ENCODE data around the gene MGAT5B.

Gene MGAT5B

DNA sequence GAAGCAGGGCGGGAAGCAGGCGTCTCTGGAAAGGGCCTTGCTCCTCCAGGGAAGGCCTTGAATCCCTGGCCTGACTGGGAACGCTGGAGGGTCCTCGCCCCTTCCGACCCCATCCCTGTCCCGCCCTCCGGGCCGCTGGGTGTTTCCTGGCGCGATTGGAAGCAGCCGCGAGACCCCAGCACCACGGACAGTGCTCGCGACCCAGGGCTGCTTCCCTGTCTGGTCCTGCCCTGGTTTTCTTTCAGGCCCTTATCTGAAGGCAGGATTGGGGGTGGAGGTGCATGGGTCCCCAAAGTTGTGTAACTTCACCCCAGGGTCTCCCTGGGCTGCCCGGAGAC is 2.1 kb downstream of the MGAT5B start:
- no peak for TF ChIP-seq CTCF (IDR thresholded peaks at IDR 0.05; ENCODE audit: low read length, missing control alignments)
- peak; percentile 14 for DNase-seq (ENCODE audit: low read depth)

GRCh38 chr17:76871668-76872067 is 3.5 kb downstream of the MGAT5B start:
- TF ChIP-seq CTCF (IDR thresholded peaks at IDR 0.05; ENCODE audit: low read length, missing control alignments) = no peak
- no peak for DNase-seq (ENCODE audit: low read depth)

More for the DNA sequence above, 2.1 kb downstream of the MGAT5B start:
- no peak overlapping the region for H3K4me3 ChIP-seq (replicated peaks; ENCODE audit: low read depth, low read length)

DNA sequence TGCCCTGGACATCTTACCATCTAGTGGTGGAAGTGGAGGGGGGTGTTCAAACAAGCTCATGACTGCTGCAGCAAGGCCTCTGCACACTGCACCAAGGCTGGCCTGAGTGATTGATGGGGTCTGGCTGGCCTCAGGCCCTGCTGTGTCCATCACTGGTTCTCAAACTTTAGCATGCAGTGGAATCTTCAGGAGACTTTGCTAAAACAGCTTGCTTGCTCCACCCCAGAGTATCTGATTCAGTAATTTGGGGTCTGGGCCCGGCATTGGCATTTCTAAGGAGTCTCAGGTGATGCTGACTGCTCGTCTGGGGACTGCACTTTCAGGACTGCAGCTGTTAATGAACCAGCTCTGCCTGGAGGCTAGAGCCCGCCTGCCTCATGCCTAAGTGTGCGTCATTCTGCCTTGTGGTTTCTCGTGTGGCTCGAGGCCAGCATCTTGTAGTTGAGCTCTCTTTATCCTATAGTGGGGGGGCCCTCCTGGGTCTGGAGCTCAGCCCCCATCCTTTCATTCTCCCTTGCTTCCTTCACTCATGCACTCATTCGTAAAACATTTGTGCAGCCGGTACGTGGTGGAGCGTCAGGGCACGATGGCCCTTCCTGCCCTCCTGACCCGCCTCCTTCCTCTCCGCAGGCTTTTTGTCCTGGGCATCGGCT is 4.1 kb downstream of the MGAT5B start:
- no peak overlapping the region for H3K4me3 ChIP-seq (replicated peaks; ENCODE audit: low read depth, low read length)
- no peak for TF ChIP-seq CTCF (IDR thresholded peaks at IDR 0.05; ENCODE audit: low read length, missing control alignments)
- peak; percentile 89 for DNase-seq (ENCODE audit: low read depth)

More at GRCh38 chr17:76871668-76872067, 3.5 kb downstream of the MGAT5B start:
- no peak overlapping the region for H3K4me3 ChIP-seq (replicated peaks; ENCODE audit: low read depth, low read length)

DNA sequence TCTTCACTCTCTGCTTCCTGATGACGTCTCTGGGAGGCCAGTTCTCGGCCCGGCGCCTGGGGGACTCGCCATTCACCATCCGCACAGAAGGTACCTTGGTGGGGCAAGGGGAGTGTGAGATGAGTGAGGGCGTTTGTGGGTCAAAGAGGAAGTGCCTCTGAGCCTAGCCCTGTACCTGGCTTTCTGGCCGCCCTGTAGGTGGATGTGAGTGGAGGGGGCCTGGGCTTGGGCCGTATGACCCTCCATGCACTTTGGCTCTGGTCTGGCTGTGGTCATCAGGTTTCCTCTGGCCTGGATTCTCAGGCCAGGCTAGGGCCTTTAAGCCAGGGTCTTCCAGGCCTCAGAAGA is 4.6 kb downstream of the MGAT5B start:
- no peak for TF ChIP-seq CTCF (IDR thresholded peaks at IDR 0.05; ENCODE audit: low read length, missing control alignments)
- no peak for DNase-seq (ENCODE audit: low read depth)
- H3K4me3 ChIP-seq (replicated peaks; ENCODE audit: low read depth, low read length) = no peak overlapping the region

- H3K4me3 ChIP-seq (replicated peaks; ENCODE audit: low read depth, low read length) = no peak overlapping the region
- DNase-seq (ENCODE audit: low read depth) = no peak
- TF ChIP-seq CTCF (IDR thresholded peaks at IDR 0.05; ENCODE audit: low read length, missing control alignments) = no peak
Measured at GRCh38 chr17:76873856-76874255, 5.7 kb downstream of the MGAT5B start.

DNA sequence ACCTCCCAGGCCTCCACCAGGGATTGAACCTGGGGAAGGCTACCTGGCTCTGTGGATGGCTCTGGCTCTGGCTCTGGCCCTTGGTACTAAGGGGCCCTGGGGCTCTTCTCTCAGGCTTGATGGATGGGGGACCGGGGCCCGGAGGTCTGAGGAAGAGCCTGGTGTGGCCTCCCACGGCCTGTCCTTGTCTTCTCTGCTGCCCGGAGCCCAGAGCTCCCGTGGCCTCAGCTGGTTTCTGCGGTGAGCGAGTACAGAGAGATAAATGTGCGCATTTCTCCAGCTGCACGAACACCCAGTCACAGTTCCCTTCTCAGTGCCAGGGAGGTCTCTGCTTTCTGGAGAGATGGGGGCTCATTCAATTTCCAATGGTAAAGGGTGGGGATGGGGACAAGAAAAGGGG is 9.2 kb downstream of the MGAT5B start:
- no peak overlapping the region for H3K4me3 ChIP-seq (replicated peaks; ENCODE audit: low read depth, low read length)
- no peak for TF ChIP-seq CTCF (IDR thresholded peaks at IDR 0.05; ENCODE audit: low read length, missing control alignments)
- DNase-seq (ENCODE audit: low read depth) = no peak

DNA sequence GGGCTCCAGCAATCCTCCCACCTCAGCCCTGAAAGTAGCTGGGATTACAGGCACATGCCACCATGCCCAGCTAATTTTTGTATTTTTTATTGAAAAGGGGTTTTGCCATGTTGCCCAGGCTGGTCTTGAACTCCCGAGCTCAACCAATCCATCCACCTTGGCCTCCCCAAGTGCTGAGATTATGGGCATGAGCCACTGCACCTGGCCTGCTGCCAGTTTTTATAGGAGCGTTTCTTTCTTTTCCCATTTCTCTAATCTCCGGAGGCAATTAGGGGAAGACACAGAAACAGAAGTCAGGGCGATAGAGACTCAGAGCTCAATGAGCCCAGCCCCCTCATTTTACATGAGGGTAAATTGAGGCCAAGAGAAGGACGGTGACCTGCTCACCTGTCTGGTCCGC is 10.4 kb downstream of the MGAT5B start:
- no peak overlapping the region for H3K4me3 ChIP-seq (replicated peaks; ENCODE audit: low read depth, low read length)
- no peak for TF ChIP-seq CTCF (IDR thresholded peaks at IDR 0.05; ENCODE audit: low read length, missing control alignments)
- no peak for DNase-seq (ENCODE audit: low read depth)
